ENCODE measurements around the gene ZFHX3.

DNA sequence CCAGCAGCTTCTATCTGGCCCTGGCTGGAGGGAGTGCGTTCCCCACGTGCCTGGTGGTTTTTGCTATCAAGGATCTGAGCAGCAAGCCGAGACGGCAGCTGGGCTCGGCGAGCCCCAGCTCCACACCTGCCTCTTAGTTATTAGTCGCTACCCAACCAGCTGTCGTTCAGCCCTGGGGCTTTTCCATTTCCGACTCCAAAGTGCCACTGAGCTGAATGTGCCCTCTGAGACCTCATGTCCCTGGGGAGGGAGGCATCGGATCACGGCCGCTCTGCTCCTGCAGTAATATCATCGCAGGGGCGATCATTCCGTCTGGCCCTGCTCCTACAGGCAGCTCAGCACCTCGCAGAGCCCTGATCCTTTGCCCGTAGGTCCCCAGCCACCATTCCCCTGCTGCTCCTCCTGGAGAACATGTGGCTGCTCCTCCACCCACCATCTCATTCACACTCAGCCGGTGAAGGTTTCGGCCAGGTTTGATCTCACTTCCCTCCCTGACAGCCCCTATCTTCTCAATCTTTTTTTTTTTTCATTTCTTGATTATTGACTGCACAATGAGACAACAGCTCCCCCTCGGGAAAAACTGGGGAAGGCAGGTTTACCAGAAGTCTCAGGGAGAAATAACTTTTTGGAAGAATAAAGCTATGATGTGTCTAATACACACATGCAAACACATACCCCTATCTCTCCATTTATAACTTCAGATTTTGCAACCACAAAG, 86.7 kb downstream of the ZFHX3 start:
- TF ChIP-seq, protein P1, sequence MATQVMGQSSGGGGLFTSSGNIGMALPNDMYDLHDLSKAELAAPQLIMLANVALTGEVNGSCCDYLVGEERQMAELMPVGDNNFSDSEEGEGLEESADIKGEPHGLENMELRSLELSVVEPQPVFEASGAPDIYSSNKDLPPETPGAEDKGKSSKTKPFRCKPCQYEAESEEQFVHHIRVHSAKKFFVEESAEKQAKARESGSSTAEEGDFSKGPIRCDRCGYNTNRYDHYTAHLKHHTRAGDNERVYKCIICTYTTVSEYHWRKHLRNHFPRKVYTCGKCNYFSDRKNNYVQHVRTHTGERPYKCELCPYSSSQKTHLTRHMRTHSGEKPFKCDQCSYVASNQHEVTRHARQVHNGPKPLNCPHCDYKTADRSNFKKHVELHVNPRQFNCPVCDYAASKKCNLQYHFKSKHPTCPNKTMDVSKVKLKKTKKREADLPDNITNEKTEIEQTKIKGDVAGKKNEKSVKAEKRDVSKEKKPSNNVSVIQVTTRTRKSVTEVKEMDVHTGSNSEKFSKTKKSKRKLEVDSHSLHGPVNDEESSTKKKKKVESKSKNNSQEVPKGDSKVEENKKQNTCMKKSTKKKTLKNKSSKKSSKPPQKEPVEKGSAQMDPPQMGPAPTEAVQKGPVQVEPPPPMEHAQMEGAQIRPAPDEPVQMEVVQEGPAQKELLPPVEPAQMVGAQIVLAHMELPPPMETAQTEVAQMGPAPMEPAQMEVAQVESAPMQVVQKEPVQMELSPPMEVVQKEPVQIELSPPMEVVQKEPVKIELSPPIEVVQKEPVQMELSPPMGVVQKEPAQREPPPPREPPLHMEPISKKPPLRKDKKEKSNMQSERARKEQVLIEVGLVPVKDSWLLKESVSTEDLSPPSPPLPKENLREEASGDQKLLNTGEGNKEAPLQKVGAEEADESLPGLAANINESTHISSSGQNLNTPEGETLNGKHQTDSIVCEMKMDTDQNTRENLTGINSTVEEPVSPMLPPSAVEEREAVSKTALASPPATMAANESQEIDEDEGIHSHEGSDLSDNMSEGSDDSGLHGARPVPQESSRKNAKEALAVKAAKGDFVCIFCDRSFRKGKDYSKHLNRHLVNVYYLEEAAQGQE (IDR thresholded peaks at IDR 0.05; ENCODE audit: borderline replicate concordance), result no peak
- TF ChIP-seq, protein P2, sequence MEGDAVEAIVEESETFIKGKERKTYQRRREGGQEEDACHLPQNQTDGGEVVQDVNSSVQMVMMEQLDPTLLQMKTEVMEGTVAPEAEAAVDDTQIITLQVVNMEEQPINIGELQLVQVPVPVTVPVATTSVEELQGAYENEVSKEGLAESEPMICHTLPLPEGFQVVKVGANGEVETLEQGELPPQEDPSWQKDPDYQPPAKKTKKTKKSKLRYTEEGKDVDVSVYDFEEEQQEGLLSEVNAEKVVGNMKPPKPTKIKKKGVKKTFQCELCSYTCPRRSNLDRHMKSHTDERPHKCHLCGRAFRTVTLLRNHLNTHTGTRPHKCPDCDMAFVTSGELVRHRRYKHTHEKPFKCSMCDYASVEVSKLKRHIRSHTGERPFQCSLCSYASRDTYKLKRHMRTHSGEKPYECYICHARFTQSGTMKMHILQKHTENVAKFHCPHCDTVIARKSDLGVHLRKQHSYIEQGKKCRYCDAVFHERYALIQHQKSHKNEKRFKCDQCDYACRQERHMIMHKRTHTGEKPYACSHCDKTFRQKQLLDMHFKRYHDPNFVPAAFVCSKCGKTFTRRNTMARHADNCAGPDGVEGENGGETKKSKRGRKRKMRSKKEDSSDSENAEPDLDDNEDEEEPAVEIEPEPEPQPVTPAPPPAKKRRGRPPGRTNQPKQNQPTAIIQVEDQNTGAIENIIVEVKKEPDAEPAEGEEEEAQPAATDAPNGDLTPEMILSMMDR (IDR thresholded peaks at IDR 0.05; ENCODE audit: poor library complexity, severe bottlenecking), result no peak
- TF ChIP-seq TAF1 (IDR thresholded peaks at IDR 0.05; ENCODE audit: low read depth), result no peak
- no peak for TF ChIP-seq EZH2 (IDR thresholded peaks at IDR 0.05; ENCODE audit: borderline replicate concordance, insufficient read depth, low read length, poor library complexity, severe bottlenecking)
- TF ChIP-seq SMC3 (conservative IDR thresholded peaks at IDR 0.05; ENCODE audit: poor library complexity), result no peak
- no peak for TF ChIP-seq EP300 (conservative IDR thresholded peaks at IDR 0.05; ENCODE audit: poor library complexity, severe bottlenecking)

All from neural cell (in vitro differentiated cells).